OCI-LY1 (cell line): ENCODE measurements around the gene SYNPO2.

Source experiments
- EZH2 ChIP-seq: fragments of 200-600 bp; sonication (generic), shearing (Covaris generic); IDR thresholded peaks from 2 replicates; pipeline ENCODE4 v1.8.0; 2017; ENCODE audit warnings: borderline replicate concordance, mixed run types, mild to moderate bottlenecking, antibody characterized with exemption, low read length, moderate library complexity, mixed read lengths
- TF ChIP-seq, protein P1 (sequence below): fragments of 200-600 bp; sonication (generic), shearing (Covaris generic); IDR thresholded peaks from 2 replicates; pipeline ENCODE4 v1.5.1; 2017; ENCODE audit warnings: mild to moderate bottlenecking, antibody characterized with exemption, low read length, moderate library complexity, mixed read lengths

- TF ChIP-seq, protein P1, sequence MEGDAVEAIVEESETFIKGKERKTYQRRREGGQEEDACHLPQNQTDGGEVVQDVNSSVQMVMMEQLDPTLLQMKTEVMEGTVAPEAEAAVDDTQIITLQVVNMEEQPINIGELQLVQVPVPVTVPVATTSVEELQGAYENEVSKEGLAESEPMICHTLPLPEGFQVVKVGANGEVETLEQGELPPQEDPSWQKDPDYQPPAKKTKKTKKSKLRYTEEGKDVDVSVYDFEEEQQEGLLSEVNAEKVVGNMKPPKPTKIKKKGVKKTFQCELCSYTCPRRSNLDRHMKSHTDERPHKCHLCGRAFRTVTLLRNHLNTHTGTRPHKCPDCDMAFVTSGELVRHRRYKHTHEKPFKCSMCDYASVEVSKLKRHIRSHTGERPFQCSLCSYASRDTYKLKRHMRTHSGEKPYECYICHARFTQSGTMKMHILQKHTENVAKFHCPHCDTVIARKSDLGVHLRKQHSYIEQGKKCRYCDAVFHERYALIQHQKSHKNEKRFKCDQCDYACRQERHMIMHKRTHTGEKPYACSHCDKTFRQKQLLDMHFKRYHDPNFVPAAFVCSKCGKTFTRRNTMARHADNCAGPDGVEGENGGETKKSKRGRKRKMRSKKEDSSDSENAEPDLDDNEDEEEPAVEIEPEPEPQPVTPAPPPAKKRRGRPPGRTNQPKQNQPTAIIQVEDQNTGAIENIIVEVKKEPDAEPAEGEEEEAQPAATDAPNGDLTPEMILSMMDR: no peak
- TF ChIP-seq EZH2: no peak
Observed at GRCh38 chr4:119049342-119049741, 160.7 kb downstream of the SYNPO2 start.
